ENCODE measurements around the gene TUBD1. TPM values are rescaled to one million over a fixed set of nuclear protein-coding genes. Genes with fewer than 3 reads are reported as not detected.
A peak's percentile ranks its signal among the peaks of the same experiment; 100 is the strongest.
"Not testable (repeated sequence)": the region's sequence is repeated elsewhere in the genome, so short reads cannot be mapped to it uniquely, and the experiment has no call there.

Gene TUBD1
- total and polyA plus RNA-seq, 7 experiments from 2014 or later = 8.2 to 42.1 (median 25.5) TPM

GRCh38 chr17:59856859-59857794, 35.6 kb downstream of the TUBD1 start:
- no peak overlapping the region for H3K27ac ChIP-seq (ENCODE audit: low read depth, low read length)
- H3K4me1 ChIP-seq (ENCODE audit: control insufficient read depth in 2 of 2, insufficient read depth in 2 of 2, low read length in 2 of 2) = peaks cover 0 to 16% of the 10 kb centered on the region in 2 donors
- ATAC-seq = no peak
- H3K27me3 ChIP-seq (ENCODE audit: control insufficient read depth in 2 of 2, insufficient read depth in 2 of 2, low read length in 2 of 2) = no peaks in the 10 kb centered on the region
- peaks cover 13 to 39% (median 19%) of the 10 kb centered on the region in 7 donors for H3K4me1 Mint-ChIP-seq
- no peaks in the 10 kb centered on the region for H3K27me3 Mint-ChIP-seq
- no peak overlapping the region for H3K4me3 ChIP-seq (ENCODE audit: low read length)
- intact Hi-C loops (cut with micrococcal nuclease) = no loop called here
- peak overlapping the region in 6 of 9 donors; percentile 2 to 71 (median 28) for H3K27ac Mint-ChIP-seq
- no peak for DNase-seq
- H3K4me3 Mint-ChIP-seq = no peak overlapping the region
- H3K36me3 Mint-ChIP-seq = peaks cover 0 to 16% (median 4%) of the 10 kb centered on the region in 5 donors
- ChIA-PET POLR2A (interaction anchor here (1.0 to 1.4 kb wide), 3 partner anchors 9 to 105 kb away, joined by 3 to 4 read pairs (median 3); no protein-coding TSS in a partner anchor), CTCF (interaction anchor here (1.2 kb wide), 1 partner anchor 57 kb away, joined by 4 read pairs; no protein-coding TSS in a partner anchor)
- H3K9me3 ChIP-seq (ENCODE audit: control insufficient read depth in 2 of 3, low read length in 3 of 3) = no peaks in the 10 kb centered on the region
- peaks cover 0 to 19% (median 8%) of the 10 kb centered on the region in 3 experiments for H3K36me3 ChIP-seq (ENCODE audit: control insufficient read depth in 2 of 3, insufficient read depth in 3 of 3, low read length in 3 of 3)
- H3K9me3 Mint-ChIP-seq = no peaks in the 10 kb centered on the region

GRCh38 chr17:59853919-59854729, 38.6 kb downstream of the TUBD1 start:
- not testable (repeated sequence) for DNase-seq; ATAC-seq; H3K27me3 ChIP-seq (ENCODE audit: control insufficient read depth in 2 of 2, insufficient read depth in 2 of 2, low read length in 2 of 2); H3K27me3 Mint-ChIP-seq; H3K36me3 ChIP-seq (ENCODE audit: control insufficient read depth in 2 of 3, insufficient read depth in 3 of 3, low read length in 3 of 3); H3K36me3 Mint-ChIP-seq; H3K9me3 ChIP-seq (ENCODE audit: control insufficient read depth in 2 of 3, low read length in 3 of 3); H3K9me3 Mint-ChIP-seq; H3K4me3 Mint-ChIP-seq; H3K27ac ChIP-seq (ENCODE audit: low read depth, low read length); H3K4me3 ChIP-seq (ENCODE audit: low read length)
- peaks cover 0 to 24% of the 10 kb centered on the region in 2 donors for H3K4me1 ChIP-seq (ENCODE audit: control insufficient read depth in 2 of 2, insufficient read depth in 2 of 2, low read length in 2 of 2)
- peak overlapping the region in 3 of 9 donors; percentile 76 to 93 (median 88) for H3K27ac Mint-ChIP-seq
- peaks cover 18 to 48% (median 26%) of the 10 kb centered on the region in 7 donors for H3K4me1 Mint-ChIP-seq
- CTCF ChIA-PET = interaction anchor here (0.7 to 1.8 kb wide), 2 partner anchors 100 to 184 kb away, joined by 3 to 6 read pairs; no protein-coding TSS in a partner anchor
- intact Hi-C loops (cut with micrococcal nuclease) = loop anchor here in 1 of 2 donors (1.0 to 2.0 kb wide), 2 partner anchors 17 to 68 kb away; no protein-coding TSS in a partner anchor
- POLR2A ChIA-PET = interaction anchor here (0.7 to 1.5 kb wide), 4 partner anchors 13 to 21 kb away, joined by 3 to 4 read pairs (median 4); no protein-coding TSS in a partner anchor

GRCh38 chr17:59853168-59853918, 39.4 kb downstream of the TUBD1 start:
- Mint-ChIP-seq H3K27me3 (no peaks in the 10 kb centered on the region), H3K4me3 (peak overlapping the region in 8 of 10 donors; percentile 3 to 41 (median 28)), H3K4me1 (peaks cover 25 to 51% (median 31%) of the 10 kb centered on the region in 7 donors), H3K27ac (peak overlapping the region in 8 of 9 donors; percentile 1 to 93 (median 76)), H3K36me3 (peaks cover 0 to 7% (median 0%) of the 10 kb centered on the region in 5 donors), H3K9me3 (no peaks in the 10 kb centered on the region)
- H3K36me3 ChIP-seq (ENCODE audit: control insufficient read depth in 2 of 3, insufficient read depth in 3 of 3, low read length in 3 of 3) = no peaks in the 10 kb centered on the region
- CTCF ChIA-PET = interaction anchor here (1.8 kb wide), 1 partner anchor 100 kb away, joined by 6 read pairs; no protein-coding TSS in a partner anchor
- intact Hi-C loops (cut with micrococcal nuclease) = loop anchor here in 1 of 2 donors (1.0 to 2.0 kb wide), 2 partner anchors 17 to 67 kb away; no protein-coding TSS in a partner anchor
- no peak overlapping the region for H3K4me3 ChIP-seq (ENCODE audit: low read length)
- POLR2A ChIA-PET = interaction anchor here (0.7 to 1.5 kb wide), 5 partner anchors 12 to 30 kb away, joined by 3 to 4 read pairs (median 3); no protein-coding TSS in a partner anchor
- ATAC-seq (peak; percentile 83), DNase-seq (peak in 4 of 9 donors; percentile 29 to 43 (median 34))
- H3K27me3 ChIP-seq (ENCODE audit: control insufficient read depth in 2 of 2, insufficient read depth in 2 of 2, low read length in 2 of 2) = no peaks in the 10 kb centered on the region
- H3K9me3 ChIP-seq (ENCODE audit: control insufficient read depth in 2 of 3, low read length in 3 of 3) = no peaks in the 10 kb centered on the region
- peaks cover 5 to 24% of the 10 kb centered on the region in 2 donors for H3K4me1 ChIP-seq (ENCODE audit: control insufficient read depth in 2 of 2, insufficient read depth in 2 of 2, low read length in 2 of 2)
- H3K27ac ChIP-seq (ENCODE audit: low read depth, low read length) = no peak overlapping the region

DNA sequence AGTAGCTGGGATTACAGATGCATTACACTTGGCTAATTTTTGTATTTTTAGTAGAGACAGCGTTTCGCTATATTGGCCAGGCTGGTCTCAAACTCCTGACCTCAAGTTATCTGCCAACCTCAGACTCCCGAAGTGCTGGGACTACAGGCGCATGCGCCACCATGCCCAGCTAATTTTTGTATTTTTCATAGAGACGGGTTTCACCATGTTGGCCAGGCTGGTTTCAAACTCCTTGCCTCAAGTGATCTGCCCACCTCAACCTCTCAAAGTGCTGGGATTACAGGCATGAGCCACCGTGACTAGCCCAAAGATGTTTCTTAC, 39.9 kb downstream of the TUBD1 start:
- H3K27me3 ChIP-seq (ENCODE audit: control insufficient read depth in 2 of 2, insufficient read depth in 2 of 2, low read length in 2 of 2); H3K4me3 ChIP-seq (ENCODE audit: low read length); DNase-seq; H3K9me3 ChIP-seq (ENCODE audit: control insufficient read depth in 2 of 3, low read length in 3 of 3); H3K36me3 Mint-ChIP-seq; H3K27ac ChIP-seq (ENCODE audit: low read depth, low read length); ATAC-seq; H3K9me3 Mint-ChIP-seq; H3K27me3 Mint-ChIP-seq; H3K36me3 ChIP-seq (ENCODE audit: control insufficient read depth in 2 of 3, insufficient read depth in 3 of 3, low read length in 3 of 3): not testable (repeated sequence)
- ChIA-PET POLR2A (interaction anchor here (0.8 to 1.5 kb wide), 3 partner anchors 12 to 30 kb away, joined by 3 to 4 read pairs (median 4); no protein-coding TSS in a partner anchor), CTCF (interaction anchor here (1.8 kb wide), 1 partner anchor 99 kb away, joined by 6 read pairs; no protein-coding TSS in a partner anchor)
- H3K4me1 ChIP-seq (ENCODE audit: control insufficient read depth in 2 of 2, insufficient read depth in 2 of 2, low read length in 2 of 2) = peaks cover 5 to 24% of the 10 kb centered on the region in 2 donors
- H3K4me1 Mint-ChIP-seq = peaks cover 28 to 49% (median 33%) of the 10 kb centered on the region in 7 donors
- intact Hi-C loops (cut with micrococcal nuclease) = loop anchor here in 1 of 2 donors (1.0 to 2.0 kb wide), 2 partner anchors 16 to 67 kb away; no protein-coding TSS in a partner anchor
- peak overlapping the region in 5 of 10 donors; percentile 18 to 41 (median 29) for H3K4me3 Mint-ChIP-seq
- H3K27ac Mint-ChIP-seq = peak overlapping the region in 7 of 9 donors; percentile 38 to 93 (median 76)

DNA sequence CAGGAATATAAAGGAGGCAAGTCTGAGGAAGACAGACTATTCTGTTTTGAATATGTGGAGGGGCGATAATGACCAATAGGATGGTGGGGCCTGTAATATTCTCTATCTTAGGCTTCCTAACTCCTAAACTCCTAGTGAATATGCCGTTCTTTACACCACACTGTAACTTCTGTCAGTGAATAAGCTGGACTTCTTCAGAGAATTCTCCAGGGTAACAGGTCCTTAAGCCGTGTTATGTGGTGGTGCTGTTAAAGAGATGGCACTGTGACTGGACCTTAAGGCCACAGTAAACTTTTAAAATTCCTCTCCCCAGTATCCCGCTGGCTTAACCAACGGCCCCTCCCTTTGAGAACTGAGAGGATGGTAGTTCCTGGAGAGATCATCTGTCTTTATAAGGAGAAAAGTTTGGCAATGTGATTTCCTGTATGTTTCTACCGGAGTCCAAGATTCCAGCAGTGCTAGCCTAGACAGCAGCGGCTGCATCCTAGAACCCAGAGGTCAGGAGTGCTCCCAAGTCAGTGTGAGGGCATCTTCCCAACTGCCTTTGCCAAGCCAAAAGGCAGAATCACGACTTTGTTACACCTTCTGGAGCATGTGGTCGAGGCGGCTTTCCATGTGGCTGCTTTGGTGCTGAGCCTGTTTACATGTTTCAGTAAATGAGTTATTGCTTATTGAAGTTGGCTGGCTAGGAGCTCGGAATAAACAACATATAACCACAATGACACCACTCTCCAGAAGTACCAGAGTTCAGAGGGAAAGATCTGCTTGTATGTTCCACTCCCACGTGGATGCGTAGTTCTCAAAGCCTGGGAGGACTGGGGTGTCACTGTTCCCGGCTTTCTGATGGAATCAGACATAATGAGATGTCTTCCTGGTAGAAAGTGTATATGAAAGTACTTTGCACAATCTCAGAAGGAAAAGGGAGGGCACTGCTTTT, 41.0 kb downstream of the TUBD1 start:
- Mint-ChIP-seq H3K4me1 (peaks cover 33 to 52% (median 39%) of the 10 kb centered on the region in 7 donors), H3K9me3 (no peaks in the 10 kb centered on the region), H3K4me3 (peak overlapping the region in 1 of 10 donors; percentile 14), H3K36me3 (peaks cover 0 to 7% (median 0%) of the 10 kb centered on the region in 5 donors), H3K27ac (peak overlapping the region in 7 of 9 donors; percentile 25 to 93 (median 67)), H3K27me3 (no peaks in the 10 kb centered on the region)
- Histone ChIP-seq H3K9me3 (ENCODE audit: control insufficient read depth in 2 of 3, low read length in 3 of 3) (no peaks in the 10 kb centered on the region), H3K27me3 (ENCODE audit: control insufficient read depth in 2 of 2, insufficient read depth in 2 of 2, low read length in 2 of 2) (no peaks in the 10 kb centered on the region), H3K27ac (ENCODE audit: low read depth, low read length) (no peak overlapping the region), H3K4me3 (ENCODE audit: low read length) (no peak overlapping the region), H3K36me3 (ENCODE audit: control insufficient read depth in 2 of 3, insufficient read depth in 3 of 3, low read length in 3 of 3) (no peaks in the 10 kb centered on the region), H3K4me1 (ENCODE audit: control insufficient read depth in 2 of 2, insufficient read depth in 2 of 2, low read length in 2 of 2) (peaks cover 6 to 27% of the 10 kb centered on the region in 2 donors)
- POLR2A ChIA-PET = no interaction called here
- DNase-seq (no peak), ATAC-seq (no peak)
- CTCF ChIA-PET = no interaction called here
- intact Hi-C loops (cut with micrococcal nuclease) = loop anchor here in 1 of 2 donors (2.0 kb wide), 1 partner anchor 15 kb away; no protein-coding TSS in a partner anchor

Measured in naive thymus-derived CD4-positive, alpha-beta T cell (primary cell).